ELF-1 (cell line): ENCODE measurements around the gene MXRA7.

Experiments
- DNase-seq: peaks from one replicate; pipeline ENCODE4 v3.0.0-alpha.2; 2016; ENCODE audit warnings: low read depth, low spot score

Gene MXRA7

DNA sequence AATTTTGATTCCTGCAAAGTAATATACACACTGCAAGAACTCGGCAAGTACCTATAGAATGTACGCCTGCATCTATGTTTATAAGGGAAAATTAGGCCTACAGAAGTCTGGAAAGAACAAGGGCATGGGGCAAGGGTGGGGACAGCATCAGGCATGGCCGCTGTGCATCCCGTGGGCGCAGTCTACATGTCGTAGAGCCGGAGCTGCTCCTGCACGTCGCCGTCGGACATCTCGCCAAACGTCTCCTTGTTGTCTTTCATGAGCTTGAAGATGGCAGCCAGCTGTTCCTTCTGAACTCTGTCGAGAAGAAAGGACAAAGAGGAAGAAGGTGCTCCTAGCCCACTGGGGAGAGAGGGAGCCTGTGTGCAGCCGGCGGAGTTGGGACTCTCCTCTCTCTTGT lies 33.4 kb downstream of the MXRA7 start:
- DNase-seq = no peak

DNA sequence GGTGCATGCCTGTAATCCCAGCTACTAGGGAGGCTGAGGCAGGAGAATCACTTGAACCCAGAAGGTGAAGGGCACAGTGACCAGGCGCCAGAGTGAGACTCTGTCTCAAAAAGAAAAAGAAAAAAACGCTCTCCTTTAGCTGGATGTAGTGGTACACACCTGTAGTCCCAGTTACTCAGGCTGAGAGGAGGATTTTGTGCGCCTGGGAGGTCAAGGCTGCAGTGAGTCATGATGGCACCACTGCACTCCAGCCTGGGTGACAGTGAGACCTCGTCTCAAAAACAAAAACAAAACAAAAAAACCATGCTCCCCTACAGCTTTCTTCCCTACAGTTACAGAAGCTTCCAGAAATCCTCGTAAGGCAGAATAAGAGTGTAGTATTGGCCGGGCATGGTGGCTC lies 34.1 kb downstream of the MXRA7 start:
- no peak for DNase-seq

DNA sequence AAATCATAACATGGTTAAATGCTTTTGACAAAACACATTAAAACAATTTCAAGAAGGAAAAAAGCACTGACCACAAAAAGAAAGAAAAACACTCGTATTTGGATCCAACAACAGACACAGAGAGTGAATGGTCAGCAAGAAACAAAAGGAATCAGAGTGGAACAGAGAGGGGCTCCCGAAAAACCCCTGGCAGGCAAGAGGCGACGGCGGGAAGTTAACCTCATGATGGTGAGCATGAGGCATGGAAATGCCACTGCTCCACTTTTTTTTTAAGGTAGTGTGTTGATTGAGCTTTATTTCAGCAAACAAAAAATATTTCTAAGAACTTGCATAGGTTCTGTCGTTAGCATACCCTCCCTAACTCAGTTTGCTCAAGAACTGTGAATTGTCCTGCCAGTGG lies 35.1 kb downstream of the MXRA7 start:
- DNase-seq = no peak

GRCh38 chr17:76674600-76674999 lies 36.2 kb downstream of the MXRA7 start:
- no peak for DNase-seq

DNA sequence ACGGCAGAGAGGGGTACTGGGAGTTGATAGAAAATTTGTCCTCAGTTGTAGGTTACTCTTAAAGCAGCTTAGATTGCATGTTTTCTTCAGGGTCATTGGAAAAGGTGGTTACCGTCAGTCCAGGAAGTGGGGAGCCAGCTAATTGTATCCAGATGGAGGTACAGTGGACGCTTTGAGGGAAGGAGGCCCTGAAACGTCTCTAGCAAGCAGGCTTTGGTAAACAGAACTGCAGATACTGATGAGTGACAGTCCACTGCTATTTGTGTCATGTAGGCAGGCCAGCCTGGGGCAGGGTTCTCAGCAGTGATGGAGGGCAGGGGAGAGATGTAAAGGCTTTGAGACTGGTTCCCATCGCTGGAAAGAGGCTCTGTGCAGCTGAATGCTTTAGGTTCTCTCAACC lies 37.0 kb downstream of the MXRA7 start:
- no peak for DNase-seq

DNA sequence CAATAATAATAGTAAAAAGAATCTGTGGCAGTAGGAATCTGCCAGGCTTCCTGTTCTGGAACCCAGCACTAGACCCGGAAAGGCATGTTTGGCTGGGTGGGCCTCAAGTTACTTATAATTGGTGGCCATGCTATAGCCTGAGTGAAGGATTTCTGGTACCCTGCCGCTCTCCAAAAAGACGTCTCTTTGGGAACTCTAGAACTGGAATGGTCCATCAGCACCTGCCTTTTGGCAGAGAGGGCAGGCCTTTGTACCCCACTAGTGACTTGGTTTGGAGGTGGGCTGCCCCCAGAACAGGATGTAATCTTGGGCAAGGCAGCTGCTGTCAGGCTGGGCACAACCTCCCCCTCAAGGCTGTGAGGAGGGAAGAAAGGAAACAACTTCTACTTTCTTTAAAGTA lies 37.9 kb downstream of the MXRA7 start:
- no peak for DNase-seq

DNA sequence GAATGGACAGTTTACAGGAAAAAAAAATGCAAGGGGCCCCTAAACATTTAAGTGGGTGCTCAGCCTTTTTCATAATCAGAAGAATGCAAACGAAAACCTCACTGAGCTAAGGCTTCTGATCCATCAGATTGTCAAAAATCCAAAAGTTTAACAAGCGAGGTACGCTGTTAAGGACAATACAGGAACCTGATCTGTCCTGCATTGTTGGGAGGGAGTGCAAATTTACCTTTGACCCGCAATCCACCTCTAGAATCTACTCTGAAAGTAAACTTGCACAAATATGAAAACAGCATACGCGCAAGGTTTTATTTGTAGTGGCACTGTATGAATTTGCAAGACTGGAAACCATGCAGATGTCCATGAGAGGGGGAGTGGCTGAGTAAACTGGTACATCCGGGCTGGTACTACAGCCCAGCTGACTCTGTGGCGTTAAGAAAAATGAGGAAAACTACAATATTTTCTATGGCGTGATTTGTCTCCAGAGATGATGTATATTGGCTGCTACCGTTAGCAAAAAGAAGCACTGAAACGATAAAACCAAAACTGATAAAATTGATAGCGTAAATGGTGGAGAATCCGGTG lies 38.4 kb downstream of the MXRA7 start:
- no peak for DNase-seq

GRCh38 chr17:76671912-76672262 lies 38.9 kb downstream of the MXRA7 start:
- no peak for DNase-seq

DNA sequence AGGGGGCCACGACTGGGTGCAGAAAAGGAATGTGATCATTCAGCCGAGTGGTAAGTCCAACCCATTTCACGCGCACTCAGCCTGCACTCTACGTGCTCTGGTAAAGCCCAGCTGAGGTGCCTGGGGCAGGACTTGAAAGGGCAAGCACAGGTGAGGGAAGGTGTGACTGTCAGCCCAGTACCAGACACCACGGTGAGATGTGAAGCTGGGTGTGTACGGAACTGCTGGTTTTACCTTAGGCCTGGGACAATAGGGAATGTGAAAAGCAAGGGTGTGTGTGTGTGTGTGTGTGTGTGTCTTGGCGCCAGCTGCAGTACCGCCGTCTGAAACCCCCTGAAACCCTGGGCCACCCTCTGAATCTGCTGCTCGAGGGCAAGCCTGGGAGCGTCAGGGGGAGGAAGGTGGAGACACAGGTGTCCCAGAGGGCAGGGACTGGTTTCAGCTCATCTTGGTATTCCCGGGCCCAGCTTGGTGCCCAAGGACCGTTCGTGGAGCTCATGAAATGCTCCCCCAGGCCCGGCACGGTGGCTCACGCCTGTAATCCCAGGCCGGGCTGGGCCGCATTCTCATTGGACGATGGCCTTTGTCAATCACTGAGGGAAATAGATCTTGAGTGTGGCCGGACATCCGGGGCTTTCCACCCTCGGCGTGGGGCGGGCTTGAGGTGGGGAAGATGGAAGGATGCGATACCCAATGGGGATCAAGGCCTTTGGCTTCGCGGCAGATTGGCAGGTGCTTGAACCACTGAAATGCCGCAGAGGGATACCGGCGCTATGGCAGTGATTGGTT lies 39.4 kb downstream of the MXRA7 start:
- DNase-seq = peak; percentile 100

GRCh38 chr17:76670718-76671122 lies 40.0 kb downstream of the MXRA7 start:
- DNase-seq = no peak

DNA sequence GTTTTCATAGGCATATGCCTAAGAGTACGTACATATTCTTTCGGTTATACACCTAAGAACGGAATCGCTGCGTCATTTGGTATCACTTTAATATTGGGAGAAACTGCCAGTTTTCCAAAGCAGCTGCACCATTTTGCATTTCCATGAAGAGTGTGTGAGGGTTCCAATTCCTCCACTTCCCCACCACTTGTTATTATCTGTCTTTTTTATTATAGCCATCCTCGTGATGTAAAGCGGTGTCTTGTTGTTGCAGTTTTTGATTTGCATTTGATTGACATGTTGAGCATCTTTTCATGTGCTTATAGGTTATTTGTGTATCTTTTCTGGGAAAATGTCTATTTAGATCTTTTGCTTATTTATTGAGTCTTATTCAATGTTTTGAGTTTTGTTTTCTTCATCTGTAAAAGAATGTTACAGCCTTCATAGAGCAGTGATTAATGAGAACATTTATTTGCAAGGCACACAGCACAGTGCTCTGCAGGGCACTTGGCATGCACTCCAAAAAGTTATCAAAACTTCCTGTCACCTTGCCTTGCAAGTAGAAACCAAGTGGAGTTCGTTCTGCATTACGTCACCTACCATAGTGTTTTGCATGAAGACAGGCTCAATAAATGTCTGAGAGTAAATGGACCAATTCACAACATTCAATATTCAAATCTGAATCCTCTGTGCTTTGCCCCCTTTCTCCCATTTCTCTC lies 40.6 kb downstream of the MXRA7 start:
- DNase-seq = no peak

- no peak for DNase-seq
These were observed 42.8 kb downstream of the MXRA7 start for GRCh38 chr17:76667786-76668453.

- no peak for DNase-seq
These were observed 43.3 kb downstream of the MXRA7 start for GRCh38 chr17:76667491-76667755.

GRCh38 chr17:76660656-76661042 lies 50.1 kb downstream of the MXRA7 start:
- no peak for DNase-seq

GRCh38 chr17:76659928-76660655 lies 50.7 kb downstream of the MXRA7 start:
- peak; percentile 51 for DNase-seq

DNA sequence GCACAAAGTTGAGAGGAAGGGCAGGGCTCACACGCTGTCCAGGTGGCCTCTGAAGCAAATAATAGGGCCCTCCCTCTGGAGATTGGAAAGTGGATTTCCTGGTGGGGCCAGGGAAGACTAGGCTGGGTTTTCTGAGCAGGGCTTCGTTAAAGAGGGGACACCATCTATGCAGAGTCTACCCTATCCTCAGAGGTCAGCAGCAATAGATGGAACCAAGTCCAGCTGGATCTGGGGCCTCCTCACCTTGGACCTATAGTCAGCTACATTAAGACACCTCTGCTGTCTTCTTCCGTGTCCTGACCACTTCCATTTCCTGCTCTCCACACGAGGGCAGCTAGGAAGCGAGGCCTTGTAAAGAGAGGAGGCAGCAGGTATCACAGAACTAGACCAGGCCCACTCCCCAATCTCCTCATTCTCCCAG lies 52.5 kb downstream of the MXRA7 start:
- no peak for DNase-seq

GRCh38 chr17:76657505-76658241 lies 53.1 kb downstream of the MXRA7 start:
- no peak for DNase-seq

DNA sequence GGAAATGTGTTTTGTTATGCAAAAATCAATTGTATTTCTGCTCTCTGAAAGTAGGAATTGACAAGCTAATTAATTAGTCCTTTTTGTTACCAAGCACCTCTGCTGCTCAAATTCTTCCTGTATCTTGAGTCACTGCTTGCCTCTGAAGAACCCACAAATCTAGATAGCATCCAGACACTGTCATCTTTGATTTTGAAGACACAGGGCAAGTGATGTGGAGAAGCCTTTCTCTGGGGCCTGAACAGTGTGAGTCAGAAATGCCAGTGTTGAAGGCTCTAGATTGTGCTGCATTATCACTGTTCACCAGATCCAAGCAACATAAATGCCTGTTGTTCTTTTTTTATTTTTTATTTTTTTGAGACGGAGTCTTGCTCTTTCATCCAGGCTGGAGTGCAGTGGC lies 56.4 kb downstream of the MXRA7 start:
- no peak for DNase-seq

DNA sequence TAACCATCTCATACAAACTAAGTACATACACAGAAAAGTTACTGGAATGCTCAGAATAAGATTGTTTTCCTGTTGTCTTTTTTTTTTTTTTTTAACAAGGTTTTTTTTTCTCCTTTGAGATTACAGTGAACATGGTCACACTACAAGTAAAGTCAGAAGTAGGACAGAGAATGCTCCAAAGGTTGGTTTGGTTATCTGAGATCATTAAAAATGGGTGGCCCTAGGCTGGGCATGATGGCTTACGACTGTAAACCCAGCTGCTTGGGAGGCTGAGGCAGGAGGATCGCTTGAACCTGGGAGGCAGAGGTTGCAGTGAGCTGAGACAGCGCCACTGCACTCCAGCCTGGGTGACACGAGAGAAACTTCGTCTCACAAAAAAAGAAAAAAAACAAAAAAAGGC lies 60.3 kb downstream of the MXRA7 start:
- DNase-seq = no peak

GRCh38 chr17:76646712-76647111 lies 64.1 kb downstream of the MXRA7 start:
- DNase-seq = no peak

DNA sequence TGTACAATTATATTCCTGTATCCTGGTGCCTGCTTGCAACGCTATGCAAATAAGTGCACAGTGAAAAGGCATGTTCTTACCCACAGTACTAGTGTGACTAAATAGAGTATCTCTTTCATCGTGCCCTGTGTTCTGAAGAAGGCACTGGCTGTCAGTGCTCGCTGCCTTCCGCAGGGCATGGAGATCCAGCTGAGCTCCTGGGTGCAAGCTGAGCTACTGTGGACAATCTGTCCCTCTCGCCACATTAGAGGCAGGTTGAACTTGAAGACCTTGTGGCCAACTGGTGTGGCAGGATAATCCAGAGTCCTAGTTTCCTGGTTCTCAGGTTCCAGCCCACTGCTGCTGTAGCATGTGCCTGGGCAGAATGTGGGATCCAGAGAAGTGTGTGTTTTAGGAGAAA lies 65.3 kb downstream of the MXRA7 start:
- no peak for DNase-seq
